OCI-LY7 (cell line): ENCODE measurements around the gene TNFRSF1B. TPM values are rescaled to one million over a fixed set of nuclear protein-coding genes. Genes with fewer than 3 reads are reported as not detected.

Source experiments
- BruUV-seq: library from RNA; stranded (reverse); fragments of 400-500 nt; replicated peaks from 2 replicates; lab custom pipeline; 2021; lab: Mats Ljungman, UMichigan
- CTCF ChIA-PET: fragments of 300-600 bp; sonication (Branson Sonifier 250); formaldehyde crosslinking; loops from one replicate; lab custom pipeline; 2022; ENCODE audit warnings: antibody characterized with exemption; ENCODE audit not compliant: unreplicated experiment; lab: Charles Lee
- POLR2A ChIA-PET: fragments of 300-600 bp; sonication (Branson Sonifier 250); formaldehyde crosslinking; loops from one replicate; lab custom pipeline; 2022; ENCODE audit warnings: antibody characterized with exemption; lab: Charles Lee
- DNase-seq: peaks from one replicate; pipeline ENCODE4 v3.0.0-alpha.2; 2015; ENCODE audit warnings: low spot score
- H2AFZ ChIP-seq: fragments of 200-600 bp; sonication (generic), shearing (Covaris generic); 2 replicates; pipeline ENCODE4 v1.6.1; 2014; ENCODE audit warnings: mild to moderate bottlenecking, antibody characterized with exemption, low read length, moderate library complexity
- H3K27ac ChIP-seq: fragments of 200-600 bp; sonication (generic); 2 replicates; pipeline ENCODE4 v1.5.1; 2014; ENCODE audit warnings: mixed run types, low read depth, mild to moderate bottlenecking, moderate library complexity, low read length, inconsistent platforms; ENCODE audit not compliant: poor library complexity, severe bottlenecking
- H3K36me3 ChIP-seq: fragments of 200-600 bp; sonication (generic); 2 replicates; pipeline ENCODE4 v1.6.1; 2014; ENCODE audit warnings: mild to moderate bottlenecking, antibody characterized with exemption, low read length, moderate library complexity, mixed read lengths; ENCODE audit not compliant: insufficient read depth
- H3K4me1 ChIP-seq: fragments of 200-600 bp; sonication (generic); 2 replicates; pipeline ENCODE4 v1.5.1; 2014; ENCODE audit warnings: mild to moderate bottlenecking, low read length; ENCODE audit not compliant: insufficient read depth, poor library complexity, severe bottlenecking
- H3K4me2 ChIP-seq: fragments of 200-600 bp; sonication (generic); 2 replicates; pipeline ENCODE4 v1.6.1; 2014; ENCODE audit warnings: mild to moderate bottlenecking, low read length
- H3K4me3 ChIP-seq: fragments of 200-600 bp; sonication (generic); 2 replicates; pipeline ENCODE4 v1.5.1; 2014; ENCODE audit warnings: mild to moderate bottlenecking, low read depth, low read length; ENCODE audit not compliant: poor library complexity, severe bottlenecking
- H3K79me2 ChIP-seq: fragments of 200-600 bp; sonication (generic); 2 replicates; pipeline ENCODE4 v1.6.1; 2016; ENCODE audit warnings: low read depth, mild to moderate bottlenecking, low read length, moderate library complexity, mixed read lengths; ENCODE audit not compliant: insufficient read depth
- H3K9me2 ChIP-seq: fragments of 200-600 bp; sonication (generic); 2 replicates; pipeline ENCODE4 v1.6.1; 2016; ENCODE audit warnings: mild to moderate bottlenecking, low read length, mixed read lengths; ENCODE audit not compliant: insufficient read depth
- H3K9me3 ChIP-seq: fragments of 200-600 bp; sonication (generic); 2 replicates; pipeline ENCODE4 v1.6.1; 2014; ENCODE audit warnings: mild to moderate bottlenecking, mixed run types, low read length, mixed read lengths
- H4K20me1 ChIP-seq: fragments of 200-600 bp; sonication (generic); 2 replicates; pipeline ENCODE4 v1.6.1; 2014; ENCODE audit warnings: mild to moderate bottlenecking, antibody characterized with exemption, low read length, moderate library complexity, mixed read lengths; ENCODE audit not compliant: insufficient read depth
- CTCF ChIP-seq: fragments of 200-600 bp; sonication (generic); conservative IDR thresholded peaks from 2 replicates; pipeline ENCODE4 v1.5.1; 2014; ENCODE audit warnings: mild to moderate bottlenecking, antibody characterized with exemption, low read length, moderate library complexity, mixed read lengths
- EZH2phosphoT487 ChIP-seq: fragments of 200-600 bp; sonication (generic); IDR thresholded peaks from 2 replicates; pipeline ENCODE4 v1.6.1; 2018; ENCODE audit warnings: low read depth, borderline replicate concordance, mild to moderate bottlenecking, mixed run types, antibody characterized with exemption, low read length, moderate library complexity, mixed read lengths
- intact Hi-C: fragments of 100-400 bp; cut with micrococcal nuclease; formaldehyde crosslinking; loops from one replicate; pipeline ENCODE4 v1.10.0; 2022; ENCODE audit not compliant: unreplicated experiment
- microRNA-seq: library from miRNA; unstranded; fragments of <30 nt; microRNA quantifications from one replicate; pipeline ENCODE4 v1.2.0, GENCODE V29; 2022; ENCODE audit warnings: borderline replicate concordance
- small RNA-seq: library from RNA; depleted of rRNA; stranded (forward); fragments of <200 nt; gene quantifications from one replicate; pipeline ENCODE3, GENCODE V24; 2014
- total RNA-seq, 2 experiments: library from RNA; depleted of rRNA in 1 of 2; stranded (reverse); fragments of >200 nt in 1 of 2; shearing (Covaris generic) in 1 of 2; gene quantifications; 2 replicates each; pipeline ENCODE4 v1.2.3, GENCODE V29; 2014 to 2022

TNFRSF1B gene
- total RNA-seq, 2 experiments from 2014 or later = not detected

GRCh38 chr1:12255913-12256312 is 89.1 kb downstream of the TNFRSF1B start:
- TSS peak; percentile 36 for BruUV-seq

DNA sequence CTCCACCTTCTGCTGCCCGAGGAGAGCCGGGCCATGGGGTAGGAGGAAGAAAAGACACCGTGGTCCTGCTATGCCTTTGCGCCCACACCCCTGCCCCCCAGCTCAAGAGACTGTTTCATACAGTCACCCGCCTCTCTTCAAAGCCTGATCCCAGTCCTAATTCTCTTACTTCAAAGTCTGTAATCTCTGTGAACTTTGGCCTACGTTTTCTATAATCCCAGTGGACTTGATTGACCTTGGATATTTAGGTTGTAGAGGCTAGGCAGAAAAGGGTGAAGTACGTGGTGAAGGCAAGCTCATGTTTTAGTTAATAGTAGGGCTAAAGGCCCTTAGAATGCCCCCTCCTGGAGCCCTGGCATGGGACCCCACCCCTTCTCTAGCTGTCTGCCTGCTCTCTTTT is 91.5 kb downstream of the TNFRSF1B start:
- Histone ChIP-seq H3K27ac (no peak overlapping the region), H3K4me3 (no peak overlapping the region), H4K20me1 (no peaks in the 10 kb centered on the region), H3K9me3 (no peaks in the 10 kb centered on the region), H3K79me2 (no peaks in the 10 kb centered on the region), H3K4me1 (no peaks in the 10 kb centered on the region), H3K9me2 (no peaks in the 10 kb centered on the region), H3K4me2 (no peak overlapping the region), H2AFZ (no peak overlapping the region), H3K36me3 (peaks cover 53% of the 10 kb centered on the region)
- TF ChIP-seq CTCF (no peak), EZH2phosphoT487 (no peak)
- CTCF ChIA-PET = no interaction called here
- BruUV-seq = no TSS peak
- intact Hi-C loops = no loop called here
- DNase-seq = no peak
- POLR2A ChIA-PET = no interaction called here

More at GRCh38 chr1:12255913-12256312, 89.1 kb downstream of the TNFRSF1B start:
- H3K4me2 ChIP-seq = no peak overlapping the region
- ChIA-PET CTCF (no interaction called here), POLR2A (interaction anchor here (0.5 to 0.7 kb wide), 2 partner anchors 41 to 1337 kb away, joined by 3 to 5 read pairs; no protein-coding TSS in a partner anchor)
- H3K4me1 ChIP-seq = no peaks in the 10 kb centered on the region
- intact Hi-C loops = no loop called here
- H4K20me1 ChIP-seq = no peaks in the 10 kb centered on the region
- no peaks in the 10 kb centered on the region for H3K9me2 ChIP-seq
- no peak overlapping the region for H3K27ac ChIP-seq
- H3K79me2 ChIP-seq = no peaks in the 10 kb centered on the region
- no peak overlapping the region for H3K4me3 ChIP-seq
- H2AFZ ChIP-seq = no peak overlapping the region
- no peak for TF ChIP-seq CTCF
- TF ChIP-seq EZH2phosphoT487 = no peak
- no peaks in the 10 kb centered on the region for H3K9me3 ChIP-seq
- DNase-seq = no peak
- H3K36me3 ChIP-seq = peaks cover 45% of the 10 kb centered on the region

Small RNA genes within 50 kb of the gene (microRNA-seq; reads per million reads assigned to microRNA genes)
- not detected for gene MIR4632
- gene MIR7846 = not detected

Small RNA genes within 50 kb of the gene (small RNA-seq; reads per million reads assigned to genes)
- not detected for gene MIR4632
- not detected for gene RF00156

Other genes with a start within 250 kb of the TNFRSF1B start
- gene KIAA2013, start 240.6 kb upstream of the TNFRSF1B start, total RNA-seq (2014; rRNA removed; shearing (Covaris generic)) = 42.3 and 48.3 TPM in 2 replicates
- gene KIAA2013, start 240.6 kb upstream of the TNFRSF1B start, total RNA-seq (2022) = 43.7 and 47.2 TPM in 2 replicates
- gene PLOD1, start 232.3 kb upstream of the TNFRSF1B start, total RNA-seq (2014; rRNA removed; shearing (Covaris generic)) = 9.4 and 11.3 TPM in 2 replicates
- 9.7 and 11.7 TPM in 2 replicates for gene PLOD1, start 232.3 kb upstream of the TNFRSF1B start, total RNA-seq (2022)
- gene MFN2, start 186.5 kb upstream of the TNFRSF1B start, total RNA-seq (2014; rRNA removed; shearing (Covaris generic)) = 28.3 and 32.2 TPM in 2 replicates
- gene MFN2, start 186.5 kb upstream of the TNFRSF1B start, total RNA-seq (2022) = 52.7 and 55.9 TPM in 2 replicates
- gene MIIP, start 147.5 kb upstream of the TNFRSF1B start, total RNA-seq (2014; rRNA removed; shearing (Covaris generic)) = 75.2 and 102 TPM in 2 replicates
- 48.5 and 57.9 TPM in 2 replicates for gene MIIP, start 147.5 kb upstream of the TNFRSF1B start, total RNA-seq (2022)
- gene TNFRSF8, start 103.7 kb upstream of the TNFRSF1B start, total RNA-seq (2014; rRNA removed; shearing (Covaris generic)) = not detected in 2 replicates
- gene TNFRSF8, start 103.7 kb upstream of the TNFRSF1B start, total RNA-seq (2022) = 0.09 and 0.29 TPM in 2 replicates
- gene VPS13D, start 63.0 kb downstream of the TNFRSF1B start, total RNA-seq (2014; rRNA removed; shearing (Covaris generic)) = 23.0 and 23.9 TPM in 2 replicates
- 39.2 and 45.3 TPM in 2 replicates for gene VPS13D, start 63.0 kb downstream of the TNFRSF1B start, total RNA-seq (2022)